K562 (cell line): ENCODE data around the gene TNFRSF13B. TPM values are rescaled to one million over a fixed set of nuclear protein-coding genes. Genes with fewer than 3 reads are reported as not detected.

ENCODE experiments used
- ATAC-seq: fragments of 200-7000 bp; cut with Tn5 transposase; 3 replicates; pipeline ENCODE4 v1.9.1; 2020; ENCODE audit warnings: moderate library complexity
- BruUV-seq: library from RNA; stranded (reverse); fragments of 400-500 nt; replicated peaks from 2 replicates; lab custom pipeline; 2021; lab: Mats Ljungman, UMichigan
- CTCF ChIA-PET: fragments of 300-600 bp; formaldehyde crosslinking; extraction: SDS; loops from one replicate; lab custom pipeline; 2021; ENCODE audit warnings: low intra/inter-chr PET ratio; lab: Yijun Ruan, JAX
- POLR2A ChIA-PET: fragments of 300-600, 350-650 bp; sonication (Branson Sonifier 250); formaldehyde crosslinking; extraction: SDS; loops from one replicate; lab custom pipeline; 2021; ENCODE audit warnings: antibody characterized with exemption, inconsistent platforms; lab: Yijun Ruan, JAX
- DNase-seq, 4 experiments: peaks; one replicate each; pipeline versions ENCODE4 v3.0.0 to v3.0.0-alpha.2; 2011 to 2018; ENCODE audit warnings: low spot score in 3 of 4, mixed read lengths in 3 of 4; ENCODE audit errors: extremely low read depth in 1 of 4
- FAIRE-seq: peaks from 2 replicates; lab custom pipeline; 2011; peaks lifted over from hg19 to GRCh38; lab: Jason Lieb, UNC
- H2AFZ ChIP-seq: 2 replicates; pipeline ENCODE4 v1.6.0; 2011; ENCODE audit warnings: low read depth, low read length, control low read depth, inconsistent platforms
- H3K27ac ChIP-seq: fragments of 200-600 bp; 3 replicates; pipeline ENCODE4 v1.8.0; 2011; ENCODE audit warnings: low read depth, mild to moderate bottlenecking, control low read depth, inconsistent platforms, low read length, moderate library complexity, mixed read lengths; ENCODE audit errors: extremely low read depth
- H3K27me3 ChIP-seq, 2 experiments: fragments of 300-600 bp in 1 of 2; 2 replicates in 1 of 2; 3 replicates in 1 of 2; pipeline versions ENCODE4 v1.6.0 to v1.8.0; 2011; ENCODE audit warnings: inconsistent platforms in 2 of 2, low read length in 2 of 2, mild to moderate bottlenecking in 1 of 2, mixed read lengths in 1 of 2, moderate library complexity in 1 of 2; ENCODE audit not compliant: control insufficient read depth in 2 of 2, insufficient read depth in 2 of 2
- H3K36me3 ChIP-seq: fragments of 300-600 bp; 3 replicates; pipeline ENCODE4 v1.8.0; 2011; ENCODE audit warnings: mild to moderate bottlenecking, low read length, inconsistent platforms; ENCODE audit not compliant: control insufficient read depth, insufficient read depth
- H3K4me1 ChIP-seq, 2 experiments: fragments of 200-600 bp in 1 of 2; replicated peaks in 1 of 2; 2 replicates in 1 of 2; 3 replicates in 1 of 2; pipeline versions ENCODE4 v1.5.1 to v1.8.0; 2011; ENCODE audit warnings: inconsistent platforms in 2 of 2, low read length in 2 of 2, mild to moderate bottlenecking in 1 of 2, mixed read lengths in 1 of 2, moderate library complexity in 1 of 2; ENCODE audit not compliant: control insufficient read depth in 2 of 2, insufficient read depth in 2 of 2
- H3K4me2 ChIP-seq: 2 replicates; pipeline ENCODE4 v1.6.1; 2011; ENCODE audit warnings: low read length, control low read depth, inconsistent platforms, mixed read lengths; ENCODE audit not compliant: insufficient read depth
- H3K4me3 ChIP-seq: fragments of 200-600 bp; sonication (generic), shearing (Covaris generic); 2 replicates; pipeline ENCODE4 v1.5.1; 2016; ENCODE audit warnings: control low read depth, inconsistent platforms
- H3K79me2 ChIP-seq: fragments of 200-600 bp; 3 replicates; pipeline ENCODE4 v1.8.0; 2011; ENCODE audit warnings: low read length, inconsistent platforms; ENCODE audit not compliant: control insufficient read depth, insufficient read depth
- H3K9ac ChIP-seq, 2 experiments: 2 replicates each; pipeline versions ENCODE4 v1.6.0 to v1.6.1; 2011; ENCODE audit warnings: low read depth in 2 of 2, low read length in 2 of 2, control low read depth in 1 of 2, inconsistent platforms in 1 of 2, mild to moderate bottlenecking in 1 of 2, mixed read lengths in 1 of 2; ENCODE audit not compliant: insufficient read depth in 1 of 2
- H3K9me1 ChIP-seq: one replicate; pipeline ENCODE4 v1.6.0; 2011; ENCODE audit warnings: inconsistent platforms, mild to moderate bottlenecking, low read length, moderate library complexity; ENCODE audit not compliant: control insufficient read depth, insufficient read depth
- H3K9me3 ChIP-seq: replicated peaks from 2 replicates; pipeline ENCODE4 v1.5.1; 2011; ENCODE audit warnings: low read depth, low read length, inconsistent platforms; ENCODE audit not compliant: control insufficient read depth, insufficient read depth
- H4K20me1 ChIP-seq: replicated peaks from 2 replicates; pipeline ENCODE4 v1.6.1; 2011; ENCODE audit warnings: low read length, inconsistent platforms, mixed read lengths; ENCODE audit not compliant: control insufficient read depth, insufficient read depth
- ATF1 ChIP-seq, 2 experiments: fragments of 450-650 bp in 1 of 2; IDR thresholded peaks; 2 replicates each; pipeline ENCODE4 v1.6.1; 2016; ENCODE audit warnings: missing compliant biosample characterization in 1 of 2, missing genetic modification characterization in 1 of 2
- ELF4 ChIP-seq: fragments of 450-650 bp; formaldehyde crosslinking; IDR thresholded peaks from 2 replicates; pipeline ENCODE4 v1.4.0; 2022; ENCODE audit warnings: missing genetic modification characterization
- EP400 ChIP-seq: fragments of 450-650 bp; IDR thresholded peaks from 2 replicates; pipeline ENCODE4 v1.6.1; 2017; ENCODE audit warnings: antibody characterized with exemption, mild to moderate bottlenecking, moderate library complexity
- IRF1 ChIP-seq: sonication (generic); formaldehyde crosslinking; IDR thresholded peaks from 2 replicates; pipeline ENCODE4 v1.8.0; 2022; ENCODE audit warnings: missing genetic modification reagents, mild to moderate bottlenecking, borderline replicate concordance
- NCOA4 ChIP-seq: fragments of 450-650 bp; IDR thresholded peaks from 2 replicates; pipeline ENCODE4 v1.6.1; 2018; ENCODE audit warnings: mild to moderate bottlenecking; ENCODE audit not compliant: partially characterized antibody
- NFRKB ChIP-seq: fragments of 450-650 bp; IDR thresholded peaks from 2 replicates; pipeline ENCODE4 v1.6.1; 2016; ENCODE audit warnings: low read depth
- RBM17 ChIP-seq: fragments of 200-400 bp; formaldehyde crosslinking; IDR thresholded peaks from 2 replicates; pipeline ENCODE4 v1.6.1; 2017; ENCODE audit warnings: low read depth, mild to moderate bottlenecking, low read length, borderline replicate concordance
- SMARCE1 ChIP-seq: fragments of 450-650 bp; IDR thresholded peaks from 2 replicates; pipeline ENCODE4 v1.7.1; 2016; ENCODE audit warnings: mild to moderate bottlenecking
- TEAD2 ChIP-seq: fragments of 450-650 bp; IDR thresholded peaks from 2 replicates; pipeline ENCODE4 v1.6.1; 2016; ENCODE audit warnings: missing genetic modification characterization, control low read depth, missing compliant biosample characterization
- THRAP3 ChIP-seq: fragments of 450-650 bp; IDR thresholded peaks from 2 replicates; pipeline ENCODE4 v1.6.1; 2016; ENCODE audit warnings: mild to moderate bottlenecking, inconsistent platforms, borderline replicate concordance
- ZNF133 ChIP-seq: fragments of 250-450 bp; sonication (Bioruptor Pico); IDR thresholded peaks from 2 replicates; pipeline ENCODE4 v1.4.0; 2020; ENCODE audit warnings: mild to moderate bottlenecking
- ZNF318 ChIP-seq, 2 experiments: fragments of 450-650 bp; IDR thresholded peaks; 2 replicates each; pipeline ENCODE4 v1.6.1; 2016; ENCODE audit warnings: mild to moderate bottlenecking in 2 of 2, borderline replicate concordance in 1 of 2, low read depth in 1 of 2, moderate library complexity in 1 of 2
- WGBS: fragments of 100-300 bp; shearing (Covaris generic); methylation state at CpG from one replicate; pipeline ENCODE4 v1.1.6; 2016; ENCODE audit warnings: low coverage, mixed read lengths; ENCODE audit not compliant: insufficient coverage; ENCODE audit errors: missing lambda C conversion rate; 5-methylcytosine and 5-hydroxymethylcytosine counted together
- in situ Hi-C: fragments of 300-500 bp; cut with MboI; formaldehyde crosslinking; loops from 4 replicates; pipeline ENCODE4 v1.15.0; 2018; ENCODE audit warnings: inconsistent platforms, mixed read lengths
- intact Hi-C: fragments of 100-400 bp; cut with micrococcal nuclease; formaldehyde crosslinking; loops from 2 replicates; pipeline ENCODE4 v1.14.2; 2022
- polyA plus RNA-seq, 8 experiments: library from polyadenylated mRNA; depleted of rRNA in 4 of 8; stranded (reverse) in 5 of 8; unstranded in 3 of 8; fragments of >200 nt; fragmentation: Nextera tagmentation in 2 of 8; fragmentation: Illumina TruSeq in 1 of 8; extraction: Ambion mirVana in 2 of 8; extraction: Trizol in 1 of 8; gene quantifications; 2 replicates each; pipeline versions ENCODE4 v1.2.1 to v1.2.3, GENCODE V29; 2011 to 2014; ENCODE audit warnings: inconsistent platforms in 1 of 8, missing spikeins in 1 of 8
- total RNA-seq, 7 experiments: library from RNA; depleted of rRNA in 6 of 7; stranded (reverse); fragments of >200 nt in 6 of 7; fragmentation: Illumina TruSeq in 2 of 7; extraction: Trizol in 2 of 7; gene quantifications; 2 replicates each; pipeline versions ENCODE4 v1.2.1 to v1.2.3, GENCODE V29; 2011 to 2021; ENCODE audit warnings: low replicate concordance in 1 of 7

Gene TNFRSF13B
- total and polyA plus RNA-seq, 9 of the 15 experiments (the other 6 are each of a cell fraction or from before 2014, with no cell fraction given) = not detected

GRCh38 chr17:16923097-16923903, 48.6 kb downstream of the TNFRSF13B start:
- no peaks in the 10 kb centered on the region for H3K9me3 ChIP-seq
- ChIA-PET CTCF (no interaction called here), POLR2A (no interaction called here)
- H3K27ac ChIP-seq = no peak overlapping the region
- H3K9me1 ChIP-seq = no peaks in the 10 kb centered on the region
- no peaks in the 10 kb centered on the region for H3K36me3 ChIP-seq
- H3K9ac ChIP-seq = no peak overlapping the region; a peak in 1 of 4 replicates
- H4K20me1 ChIP-seq = no peaks in the 10 kb centered on the region
- DNase-seq (no peak), ATAC-seq (no peak), FAIRE-seq (no peak)
- intact Hi-C loops (no loop called here), in situ Hi-C loops (no loop called here)
- H3K4me2 ChIP-seq = no peak overlapping the region
- no TSS peak for BruUV-seq
- H2AFZ ChIP-seq = no peak overlapping the region
- no peak overlapping the region for H3K4me3 ChIP-seq
- 5% methylated on average over 13 of the region's 17 CpGs for WGBS
- peaks cover 0 to 44% of the 10 kb centered on the region in 2 experiments; a peak in 2 of 5 replicates for H3K27me3 ChIP-seq
- no peaks in the 10 kb centered on the region for H3K4me1 ChIP-seq
- H3K79me2 ChIP-seq = no peaks in the 10 kb centered on the region
- no peak for TF ChIP-seq ELF4 (CRISPR knock-in tag)
- TF ChIP-seq NCOA4 = no peak
- no peak for TF ChIP-seq EP400
- no peak for TF ChIP-seq TEAD2 (tag)
- no peak for TF ChIP-seq RBM17
- no peak for TF ChIP-seq NFRKB
- no peak for TF ChIP-seq SMARCE1
- TF ChIP-seq THRAP3 = no peak
- no peak for TF ChIP-seq ZNF133 (CRISPR knock-in tag)
- TF ChIP-seq IRF1 = no peak
- TF ChIP-seq ATF1 (CRISPR knock-in tag; IDR thresholded peaks at IDR 0.05) = no peak
- TF ChIP-seq ATF1 (tag; IDR thresholded peaks at IDR 0.05) = no peak
- no peak for TF ChIP-seq ZNF318 (IDR thresholded peaks at IDR 0.05; ENCODE audit: borderline replicate concordance in 1 of 2, low read depth in 1 of 2)
